Fibroblast of pulmonary artery (primary cell): ENCODE measurements around the gene SNX19.

ENCODE experiments used
- DNase-seq: peaks from one replicate; pipeline ENCODE4 v3.0.0-alpha.2; 2010; ENCODE audit warnings: low read depth
- H3K4me3 ChIP-seq: replicated peaks from 2 replicates; pipeline ENCODE4 v1.5.1; 2011; ENCODE audit warnings: low read depth, mild to moderate bottlenecking, control low read depth, low read length, moderate library complexity
- TF ChIP-seq, protein P1 (sequence below): IDR thresholded peaks from 2 replicates; pipeline ENCODE4 v1.5.1; 2011; ENCODE audit warnings: mild to moderate bottlenecking, control low read depth, low read length, inconsistent platforms; ENCODE audit errors: missing control alignments

SNX19 gene, protein sequence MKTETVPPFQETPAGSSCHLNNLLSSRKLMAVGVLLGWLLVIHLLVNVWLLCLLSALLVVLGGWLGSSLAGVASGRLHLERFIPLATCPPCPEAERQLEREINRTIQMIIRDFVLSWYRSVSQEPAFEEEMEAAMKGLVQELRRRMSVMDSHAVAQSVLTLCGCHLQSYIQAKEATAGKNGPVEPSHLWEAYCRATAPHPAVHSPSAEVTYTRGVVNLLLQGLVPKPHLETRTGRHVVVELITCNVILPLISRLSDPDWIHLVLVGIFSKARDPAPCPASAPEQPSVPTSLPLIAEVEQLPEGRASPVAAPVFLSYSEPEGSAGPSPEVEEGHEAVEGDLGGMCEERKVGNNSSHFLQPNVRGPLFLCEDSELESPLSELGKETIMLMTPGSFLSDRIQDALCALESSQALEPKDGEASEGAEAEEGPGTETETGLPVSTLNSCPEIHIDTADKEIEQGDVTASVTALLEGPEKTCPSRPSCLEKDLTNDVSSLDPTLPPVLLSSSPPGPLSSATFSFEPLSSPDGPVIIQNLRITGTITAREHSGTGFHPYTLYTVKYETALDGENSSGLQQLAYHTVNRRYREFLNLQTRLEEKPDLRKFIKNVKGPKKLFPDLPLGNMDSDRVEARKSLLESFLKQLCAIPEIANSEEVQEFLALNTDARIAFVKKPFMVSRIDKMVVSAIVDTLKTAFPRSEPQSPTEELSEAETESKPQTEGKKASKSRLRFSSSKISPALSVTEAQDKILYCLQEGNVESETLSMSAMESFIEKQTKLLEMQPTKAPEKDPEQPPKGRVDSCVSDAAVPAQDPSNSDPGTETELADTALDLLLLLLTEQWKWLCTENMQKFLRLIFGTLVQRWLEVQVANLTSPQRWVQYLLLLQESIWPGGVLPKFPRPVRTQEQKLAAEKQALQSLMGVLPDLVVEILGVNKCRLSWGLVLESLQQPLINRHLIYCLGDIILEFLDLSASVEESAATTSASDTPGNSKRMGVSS

DNA sequence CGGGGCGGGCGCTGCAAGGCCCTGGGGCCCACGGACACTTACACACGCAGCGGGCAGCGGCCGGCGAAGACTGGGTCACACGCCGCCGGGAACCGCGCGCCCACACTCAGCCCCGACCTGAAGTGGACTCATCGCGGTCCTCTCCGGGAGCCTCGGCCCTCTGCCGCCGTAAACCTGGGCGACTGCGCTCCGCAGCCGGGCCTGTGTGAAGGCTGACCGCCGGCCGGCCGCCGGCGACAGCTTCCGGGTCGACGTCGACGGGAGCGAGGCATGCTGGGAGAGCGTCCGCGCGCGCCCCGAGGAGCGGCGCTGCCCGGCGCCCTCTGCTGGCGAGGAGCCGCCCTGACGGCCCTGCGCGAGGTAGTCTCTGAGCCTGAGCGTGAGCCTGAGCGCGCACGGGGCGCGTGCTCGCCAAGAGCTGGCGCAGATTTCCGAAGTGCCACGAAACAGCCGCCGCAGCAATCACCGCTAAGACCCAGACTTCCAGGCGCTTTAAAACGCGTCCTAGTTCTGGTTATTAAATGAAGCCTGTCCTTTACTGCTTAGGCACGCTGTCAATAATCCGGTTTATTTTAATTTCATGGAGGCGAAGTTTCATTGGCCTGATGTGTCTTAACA is at the start of gene SNX19:
SNX19 (minus strand) TSS at position 242 of the 618 bp plus-strand sequence. CDS start 540 bp downstream, outside the sequence.
- H3K4me3 ChIP-seq: peak within 1 kb of the TSS; percentile 75
- TF ChIP-seq, protein P1, sequence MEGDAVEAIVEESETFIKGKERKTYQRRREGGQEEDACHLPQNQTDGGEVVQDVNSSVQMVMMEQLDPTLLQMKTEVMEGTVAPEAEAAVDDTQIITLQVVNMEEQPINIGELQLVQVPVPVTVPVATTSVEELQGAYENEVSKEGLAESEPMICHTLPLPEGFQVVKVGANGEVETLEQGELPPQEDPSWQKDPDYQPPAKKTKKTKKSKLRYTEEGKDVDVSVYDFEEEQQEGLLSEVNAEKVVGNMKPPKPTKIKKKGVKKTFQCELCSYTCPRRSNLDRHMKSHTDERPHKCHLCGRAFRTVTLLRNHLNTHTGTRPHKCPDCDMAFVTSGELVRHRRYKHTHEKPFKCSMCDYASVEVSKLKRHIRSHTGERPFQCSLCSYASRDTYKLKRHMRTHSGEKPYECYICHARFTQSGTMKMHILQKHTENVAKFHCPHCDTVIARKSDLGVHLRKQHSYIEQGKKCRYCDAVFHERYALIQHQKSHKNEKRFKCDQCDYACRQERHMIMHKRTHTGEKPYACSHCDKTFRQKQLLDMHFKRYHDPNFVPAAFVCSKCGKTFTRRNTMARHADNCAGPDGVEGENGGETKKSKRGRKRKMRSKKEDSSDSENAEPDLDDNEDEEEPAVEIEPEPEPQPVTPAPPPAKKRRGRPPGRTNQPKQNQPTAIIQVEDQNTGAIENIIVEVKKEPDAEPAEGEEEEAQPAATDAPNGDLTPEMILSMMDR: peak; percentile 50
- peak; percentile 92 for DNase-seq

DNA sequence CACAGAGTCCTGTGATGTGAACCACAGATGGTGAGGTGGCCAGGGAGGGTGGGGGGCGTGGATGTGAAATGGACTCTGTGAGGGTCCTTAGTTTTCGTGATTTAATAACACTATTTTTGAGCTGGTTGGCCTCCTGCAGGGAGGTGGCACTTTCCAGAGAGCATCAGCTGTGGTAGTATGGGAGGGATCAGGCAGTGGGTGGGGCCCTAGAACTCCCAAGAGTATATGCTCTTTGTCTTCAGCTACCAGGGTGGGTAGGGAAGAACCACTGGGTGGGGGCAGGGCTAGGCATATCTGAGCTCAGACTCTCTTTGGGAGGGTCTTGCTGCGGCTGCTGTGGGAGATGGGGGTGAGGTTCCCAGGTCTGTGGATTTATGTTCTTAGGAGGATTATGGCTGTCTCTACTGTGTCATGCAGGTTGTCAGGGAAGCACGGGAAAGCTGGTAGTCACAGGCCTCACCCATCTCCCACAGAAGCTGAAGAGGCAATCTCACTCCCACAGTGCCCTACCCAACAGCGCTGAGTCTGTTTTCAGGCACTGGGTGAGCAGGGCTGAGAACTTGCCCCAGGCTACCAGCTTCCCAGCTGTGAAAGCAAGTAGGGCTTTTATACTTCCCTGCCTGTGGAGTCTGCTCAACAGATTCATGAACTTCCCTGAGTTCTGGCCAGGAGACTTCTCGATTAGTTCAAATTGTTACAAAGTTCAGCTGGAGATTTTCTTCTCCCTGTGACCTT is 47.9 kb upstream of the SNX19 start:
- no peak overlapping the region for H3K4me3 ChIP-seq
- TF ChIP-seq, protein P1: no peak
- DNase-seq: no peak

DNA sequence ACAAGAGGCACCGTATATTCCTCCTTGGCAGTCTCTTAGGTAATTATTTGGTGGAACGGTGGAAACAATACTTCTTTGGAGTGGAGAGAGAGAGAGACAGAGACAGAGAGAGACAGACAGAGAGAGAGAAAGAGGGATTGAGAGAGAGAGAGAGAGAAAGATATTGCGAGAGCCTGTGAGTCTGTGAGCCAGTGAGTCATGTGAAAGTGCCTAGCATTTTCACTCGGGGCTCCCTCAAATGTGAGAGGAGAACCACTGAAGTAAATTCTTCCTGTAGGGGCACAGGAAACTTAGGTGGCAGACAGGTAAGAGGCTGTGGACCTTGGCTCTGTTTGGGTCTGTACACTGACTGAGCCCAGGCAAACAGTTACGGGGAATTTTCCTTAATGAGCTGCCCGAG is 31.6 kb upstream of the SNX19 start:
- DNase-seq: no peak
- H3K4me3 ChIP-seq: no peak overlapping the region
- TF ChIP-seq, protein P1: no peak

DNA sequence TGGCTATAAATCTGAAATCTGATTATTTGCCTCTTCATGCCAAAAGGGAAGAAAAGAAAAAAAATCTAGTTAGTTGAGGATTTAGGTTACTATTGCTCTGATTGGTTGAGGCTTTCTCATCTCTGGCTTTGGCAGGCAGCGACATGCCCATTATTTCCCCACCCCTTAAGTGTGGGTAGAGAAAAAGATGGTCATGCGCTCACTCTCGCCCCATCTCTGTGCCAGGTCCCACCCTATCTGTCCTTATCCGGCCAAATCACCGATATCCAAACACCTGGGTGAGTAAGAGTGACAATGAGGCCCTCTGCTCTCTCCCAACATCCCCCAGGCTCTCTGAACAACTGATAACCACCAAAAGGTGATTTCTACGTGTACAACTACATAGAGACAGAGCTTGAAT is 31.2 kb upstream of the SNX19 start:
- no peak overlapping the region for H3K4me3 ChIP-seq
- TF ChIP-seq, protein P1: no peak
- DNase-seq: no peak

DNA sequence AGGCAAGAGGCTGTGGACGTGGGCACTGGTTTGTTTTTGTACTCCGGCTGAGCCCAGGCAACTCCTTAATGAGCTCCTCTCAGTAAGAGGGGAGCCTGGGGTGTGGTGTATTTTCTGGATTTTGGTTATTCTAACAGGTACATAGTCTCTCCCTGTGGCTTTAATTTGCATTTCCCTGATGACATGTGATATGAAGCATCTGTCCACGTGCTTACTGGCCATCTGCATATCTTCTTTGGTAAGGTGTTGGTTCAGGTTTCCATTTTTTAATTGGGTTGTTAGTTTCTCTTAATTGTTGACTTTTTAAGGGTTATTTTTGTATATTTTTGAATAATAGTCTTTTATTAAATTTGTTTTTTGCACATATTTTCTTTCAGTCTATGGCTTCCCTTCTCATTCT is 30.8 kb upstream of the SNX19 start:
- TF ChIP-seq, protein P1: no peak
- no peak overlapping the region for H3K4me3 ChIP-seq
- no peak for DNase-seq

DNA sequence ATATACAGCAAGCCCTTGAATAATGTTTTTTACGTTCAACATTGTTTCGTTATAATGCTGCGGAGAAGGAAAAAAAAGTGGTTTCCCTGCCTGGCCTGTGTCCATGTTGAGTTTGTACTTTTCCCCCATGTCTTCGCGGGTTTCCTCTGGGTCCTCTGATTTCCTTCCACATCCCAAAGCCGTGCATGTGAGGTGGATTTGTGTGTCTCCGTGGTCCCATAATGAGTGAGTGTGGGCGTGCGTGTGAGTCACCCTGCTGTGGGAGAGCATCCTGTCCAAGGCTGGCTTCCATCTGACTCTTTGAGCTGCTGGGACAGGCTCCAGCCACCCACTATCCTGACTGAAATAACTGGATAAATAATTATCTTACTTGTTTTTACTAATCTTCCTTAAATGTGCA is 29.6 kb upstream of the SNX19 start:
- H3K4me3 ChIP-seq: no peak overlapping the region
- DNase-seq: peak; percentile 81
- TF ChIP-seq, protein P1: no peak
